Measurements from ENCODE around the gene TRAF2.

- TF ChIP-seq CTCF (conservative IDR thresholded peaks at IDR 0.05; ENCODE audit: low read depth, low read length) (no peak), EZH2 (IDR thresholded peaks at IDR 0.05; ENCODE audit: low read length, unreplicated experiment) (no peak)
Observed at GRCh38 chr9:136958473-136958872, 72.2 kb downstream of the TRAF2 start.

Data from PC-3 (cell line).